Cardiac muscle cell (in vitro differentiated cells and primary cell): ENCODE data around the gene EQTN. TPM values are rescaled to one million over a fixed set of nuclear protein-coding genes. Genes with fewer than 3 reads are reported as not detected.
A peak's percentile ranks its signal among the peaks of the same experiment; 100 is the strongest.
"Not testable (repeated sequence)": the region's sequence is repeated elsewhere in the genome, so short reads cannot be mapped to it uniquely, and the experiment has no call there.

Experiments used
- DNase-seq, 2 donors: peaks; one replicate each; pipeline versions ENCODE4 v3.0.0 to v3.0.0-alpha.2; 2010 to 2017; ENCODE audit warnings: low read depth in 1 of 2, low spot score in 1 of 2
- H3K27ac ChIP-seq: fragments of 200-600 bp; sonication (generic); 2 replicates; pipeline ENCODE4 v1.5.1; 2016
- H3K27me3 ChIP-seq: fragments of 200-600 bp; sonication (generic); 2 replicates; pipeline ENCODE4 v1.6.0; 2016; ENCODE audit warnings: control low read depth
- H3K36me3 ChIP-seq: fragments of 200-600 bp; sonication (generic); 2 replicates; pipeline ENCODE4 v1.5.1; 2016; ENCODE audit warnings: control low read depth
- H3K4me1 ChIP-seq: fragments of 200-600 bp; sonication (generic); 2 replicates; pipeline ENCODE4 v1.8.1; 2017; ENCODE audit warnings: low read depth, mild to moderate bottlenecking, mixed run types
- H3K4me3 ChIP-seq: fragments of 200-600 bp; sonication (generic); 2 replicates; pipeline ENCODE4 v1.5.1; 2016; ENCODE audit warnings: mild to moderate bottlenecking
- H3K9me3 ChIP-seq: fragments of 200-600 bp; sonication (generic); 2 replicates; pipeline ENCODE4 v1.5.1; 2017; ENCODE audit warnings: low read depth, mild to moderate bottlenecking, control low read depth
- polyA plus RNA-seq: library from polyadenylated mRNA; unstranded; fragments of >200 nt; fragmentation: Nextera tagmentation; extraction: Ambion mirVana; gene quantifications from 2 replicates; pipeline ENCODE4 v1.2.1, GENCODE V29; 2016
- total RNA-seq: library from RNA; depleted of rRNA; stranded (reverse); fragments of >200 nt; gene quantifications from 2 replicates; pipeline ENCODE4 v1.2.3, GENCODE V29; 2016
- TF ChIP-seq, protein P1 (sequence below): IDR thresholded peaks from 2 replicates; pipeline ENCODE4 v1.5.1; 2012; ENCODE audit warnings: low read depth, mild to moderate bottlenecking, low read length

EQTN gene
- total and polyA plus RNA-seq, 2 experiments from 2014 or later, result not detected

DNA sequence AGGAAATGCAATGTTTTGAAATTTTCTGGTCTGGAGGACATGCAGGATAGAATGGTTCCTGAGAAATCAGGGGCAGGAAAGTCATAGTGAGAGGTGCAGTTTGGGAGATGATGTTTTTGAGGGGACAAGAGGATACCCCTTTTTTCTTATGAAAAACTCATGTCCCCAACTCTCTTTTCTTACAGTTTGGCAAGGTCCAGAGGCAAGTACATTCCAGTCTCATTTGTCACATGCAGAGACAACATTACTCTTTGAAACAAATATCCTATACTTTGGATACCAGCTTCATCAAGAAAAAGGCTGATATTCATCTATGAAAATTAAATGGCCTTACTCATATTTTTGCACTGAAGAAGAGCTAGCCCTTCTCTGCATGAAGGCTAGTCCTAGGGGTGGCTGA is 48.2 kb downstream of the EQTN start:
- H3K4me1 ChIP-seq, result no peaks in the 10 kb centered on the region
- H3K27ac ChIP-seq, result no peak overlapping the region
- peak in 1 of 2 donors; percentile 8 for DNase-seq
- no peaks in the 10 kb centered on the region for H3K27me3 ChIP-seq
- H3K36me3 ChIP-seq, result no peaks in the 10 kb centered on the region
- no peaks in the 10 kb centered on the region for H3K9me3 ChIP-seq
- TF ChIP-seq, protein P1, sequence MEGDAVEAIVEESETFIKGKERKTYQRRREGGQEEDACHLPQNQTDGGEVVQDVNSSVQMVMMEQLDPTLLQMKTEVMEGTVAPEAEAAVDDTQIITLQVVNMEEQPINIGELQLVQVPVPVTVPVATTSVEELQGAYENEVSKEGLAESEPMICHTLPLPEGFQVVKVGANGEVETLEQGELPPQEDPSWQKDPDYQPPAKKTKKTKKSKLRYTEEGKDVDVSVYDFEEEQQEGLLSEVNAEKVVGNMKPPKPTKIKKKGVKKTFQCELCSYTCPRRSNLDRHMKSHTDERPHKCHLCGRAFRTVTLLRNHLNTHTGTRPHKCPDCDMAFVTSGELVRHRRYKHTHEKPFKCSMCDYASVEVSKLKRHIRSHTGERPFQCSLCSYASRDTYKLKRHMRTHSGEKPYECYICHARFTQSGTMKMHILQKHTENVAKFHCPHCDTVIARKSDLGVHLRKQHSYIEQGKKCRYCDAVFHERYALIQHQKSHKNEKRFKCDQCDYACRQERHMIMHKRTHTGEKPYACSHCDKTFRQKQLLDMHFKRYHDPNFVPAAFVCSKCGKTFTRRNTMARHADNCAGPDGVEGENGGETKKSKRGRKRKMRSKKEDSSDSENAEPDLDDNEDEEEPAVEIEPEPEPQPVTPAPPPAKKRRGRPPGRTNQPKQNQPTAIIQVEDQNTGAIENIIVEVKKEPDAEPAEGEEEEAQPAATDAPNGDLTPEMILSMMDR, result no peak
- H3K4me3 ChIP-seq, result no peak overlapping the region

DNA sequence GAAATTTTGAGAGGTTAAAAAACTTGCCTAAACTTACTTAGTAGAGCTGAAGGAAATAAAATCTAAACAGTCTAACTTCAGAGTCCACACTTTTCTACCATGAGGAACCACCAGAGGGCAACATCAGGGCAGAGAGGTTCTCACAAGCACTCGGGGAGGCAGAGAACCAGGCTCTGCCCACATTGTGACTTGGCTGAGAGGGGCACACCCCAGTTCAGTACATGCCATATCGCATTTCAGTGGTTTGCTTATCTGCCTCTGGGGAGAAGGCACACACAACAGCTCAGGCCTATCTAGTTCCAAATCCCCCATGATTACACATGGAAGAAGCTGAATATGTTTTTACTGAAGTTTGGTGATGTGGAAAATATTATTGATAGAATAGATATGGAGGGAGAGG is 49.2 kb downstream of the EQTN start:
- H3K36me3 ChIP-seq, result no peaks in the 10 kb centered on the region

DNA sequence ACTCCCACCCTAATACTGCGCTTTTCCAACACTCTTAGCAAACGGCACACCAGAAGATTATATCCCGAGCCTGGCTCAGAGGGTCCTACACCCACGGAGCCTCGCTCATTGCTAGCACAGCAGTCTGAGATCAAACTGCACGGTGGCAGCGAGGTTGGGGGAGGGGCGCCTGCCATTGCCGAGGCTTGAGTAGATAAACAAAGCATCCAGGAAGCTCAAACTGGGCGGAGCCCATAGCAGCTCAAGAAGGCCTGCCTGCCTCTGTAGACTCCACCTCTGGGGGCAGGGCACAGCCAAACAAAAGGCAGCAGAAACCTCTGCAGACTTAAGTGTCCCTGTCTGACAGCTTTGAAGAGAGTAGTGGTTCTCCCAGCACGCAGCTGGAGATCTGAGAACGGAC is 57.3 kb downstream of the EQTN start:
- H3K4me1 ChIP-seq, H3K27me3 ChIP-seq, H3K36me3 ChIP-seq, DNase-seq, H3K9me3 ChIP-seq, H3K27ac ChIP-seq, H3K4me3 ChIP-seq: not testable (repeated sequence)

More for the DNA sequence above, 49.2 kb downstream of the EQTN start:
- H3K4me1 ChIP-seq, result no peaks in the 10 kb centered on the region
- TF ChIP-seq, protein P1, result peak; percentile 76
- no peaks in the 10 kb centered on the region for H3K27me3 ChIP-seq
- no peaks in the 10 kb centered on the region for H3K9me3 ChIP-seq
- H3K4me3 ChIP-seq, result no peak overlapping the region
- no peak overlapping the region for H3K27ac ChIP-seq
- peak; percentile 54 to 82 for DNase-seq

Other genes with a start within 250 kb of the EQTN start
- gene TEK, start 187.9 kb downstream of the EQTN start, total RNA-seq, result 1.4 and 1.5 TPM in 2 replicates
- gene TEK, start 187.9 kb downstream of the EQTN start, polyA plus RNA-seq, result 0.60 and 2.5 TPM in 2 replicates
- gene IFNK, start 227.1 kb upstream of the EQTN start, total RNA-seq, result not detected in 2 replicates
- gene IFNK, start 227.1 kb upstream of the EQTN start, polyA plus RNA-seq, result not detected in 2 replicates
- 0.56 and 0.74 TPM in 2 replicates for gene MOB3B, start 232.7 kb upstream of the EQTN start, total RNA-seq
- gene MOB3B, start 232.7 kb upstream of the EQTN start, polyA plus RNA-seq, result 0.81 and 1.7 TPM in 2 replicates